ENCODE measurements around the gene MIS18A. TPM values are rescaled to one million over a fixed set of nuclear protein-coding genes. Genes with fewer than 3 reads are reported as not detected.

MIS18A gene
- total RNA-seq, 4 donors from 2014 or later: 0.51 to 2.7 (median 0.87) TPM

- Histone ChIP-seq H3K27me3 (peaks cover 0 to 3% (median 3%) of the 10 kb centered on the region in 3 donors), H3K4me1 (peaks cover 0 to 4% of the 10 kb centered on the region in 2 donors), H3K4me3 (no peak overlapping the region), H3K27ac (no peak overlapping the region), H3K9me3 (no peaks in the 10 kb centered on the region), H3K36me3 (no peaks in the 10 kb centered on the region)
- no peak for DNase-seq
- TF ChIP-seq CTCF (IDR thresholded peaks at IDR 0.05 in 4 of 5, conservative IDR thresholded peaks at IDR 0.05 in 1 of 5): no peak
- TF ChIP-seq POLR2A (IDR thresholded peaks at IDR 0.05): no peak
- intact Hi-C loops (cut with DNase I; ENCODE audit: low total_unique reads) (loop anchor here (5.0 kb wide), 1 partner anchor 469 kb away; no protein-coding TSS in a partner anchor), in situ Hi-C loops (cut with MboI; ENCODE audit: low sequenced_read_pairs in 4 of 4) (no loop called here)
- no peak for ATAC-seq
Measured at GRCh38 chr21:32256251-32256650, 22.6 kb downstream of the MIS18A start.

GRCh38 chr21:32253215-32253641 is 25.6 kb downstream of the MIS18A start:
- Histone ChIP-seq H3K4me1 (peaks cover 0 to 4% of the 10 kb centered on the region in 2 donors), H3K4me3 (no peak overlapping the region), H3K9me3 (no peaks in the 10 kb centered on the region), H3K27ac (no peak overlapping the region), H3K36me3 (no peaks in the 10 kb centered on the region), H3K27me3 (peaks cover 0 to 3% (median 3%) of the 10 kb centered on the region in 3 donors)
- in situ Hi-C loops (cut with MboI; ENCODE audit: low sequenced_read_pairs in 4 of 4) (no loop called here), intact Hi-C loops (cut with DNase I; ENCODE audit: low total_unique reads) (no loop called here)
- ATAC-seq (no peak), DNase-seq (no peak)
- TF ChIP-seq CTCF (IDR thresholded peaks at IDR 0.05 in 4 of 5, conservative IDR thresholded peaks at IDR 0.05 in 1 of 5) (no peak), POLR2A (IDR thresholded peaks at IDR 0.05) (no peak)

- intact Hi-C loops (cut with DNase I; ENCODE audit: low total_unique reads): no loop called here
- peaks cover 0 to 3% (median 3%) of the 10 kb centered on the region in 3 donors for H3K27me3 ChIP-seq
- ATAC-seq (no peak), DNase-seq (no peak)
- H3K9me3 ChIP-seq: no peaks in the 10 kb centered on the region
- in situ Hi-C loops (cut with MboI; ENCODE audit: low sequenced_read_pairs in 4 of 4): no loop called here
- H3K27ac ChIP-seq: no peak overlapping the region
- no peak for TF ChIP-seq CTCF (IDR thresholded peaks at IDR 0.05 in 4 of 5, conservative IDR thresholded peaks at IDR 0.05 in 1 of 5)
- no peaks in the 10 kb centered on the region for H3K36me3 ChIP-seq
- no peak overlapping the region for H3K4me3 ChIP-seq
- peaks cover 0 to 4% of the 10 kb centered on the region in 2 donors for H3K4me1 ChIP-seq
Measured at GRCh38 chr21:32252136-32252535, 26.7 kb downstream of the MIS18A start.

GRCh38 chr21:32249511-32250280 is 29.2 kb downstream of the MIS18A start:
- Histone ChIP-seq H3K36me3 (no peaks in the 10 kb centered on the region), H3K27ac (no peak overlapping the region), H3K4me3 (no peak overlapping the region), H3K4me1 (no peaks in the 10 kb centered on the region), H3K27me3 (peaks cover 0 to 3% (median 0%) of the 10 kb centered on the region in 3 donors), H3K9me3 (no peaks in the 10 kb centered on the region)
- TF ChIP-seq CTCF (IDR thresholded peaks at IDR 0.05 in 4 of 5, conservative IDR thresholded peaks at IDR 0.05 in 1 of 5) (no peak), POLR2A (IDR thresholded peaks at IDR 0.05) (no peak)
- ATAC-seq (no peak), DNase-seq (no peak)
- in situ Hi-C loops (cut with MboI; ENCODE audit: low sequenced_read_pairs in 4 of 4) (no loop called here), intact Hi-C loops (cut with DNase I; ENCODE audit: low total_unique reads) (no loop called here)

Data from gastrocnemius medialis (tissue), 4 donors.